H9 (cell line): ENCODE measurements around the gene URB1. TPM values are rescaled to one million over a fixed set of nuclear protein-coding genes. Genes with fewer than 3 reads are reported as not detected.

Source experiments
- DNase-seq: peaks from one replicate; pipeline ENCODE4 v3.0.0-alpha.2; 2017
- H2AFZ ChIP-seq: one replicate; pipeline ENCODE4 v1.6.1; 2013; ENCODE audit warnings: mild to moderate bottlenecking, low read length, control low read depth, moderate library complexity
- H2AK5ac ChIP-seq: 2 replicates; pipeline ENCODE4 v1.6.1; 2013; ENCODE audit warnings: low read length, control low read depth, mixed read lengths; ENCODE audit not compliant: insufficient read length
- H2BK120ac ChIP-seq: one replicate; pipeline ENCODE4 v1.6.1; 2013; ENCODE audit warnings: low read depth, mild to moderate bottlenecking, low read length, control low read depth, inconsistent platforms; ENCODE audit not compliant: poor library complexity, severe bottlenecking
- H2BK12ac ChIP-seq: 2 replicates; pipeline ENCODE4 v1.6.1; 2013; ENCODE audit warnings: low read length, control low read depth, mixed read lengths, low read depth; ENCODE audit not compliant: insufficient read length
- H2BK15ac ChIP-seq: 2 replicates; pipeline ENCODE4 v1.6.1; 2013; ENCODE audit warnings: low read depth, low read length, control low read depth
- H2BK20ac ChIP-seq: one replicate; pipeline ENCODE4 v1.6.1; 2013; ENCODE audit warnings: low read depth, mild to moderate bottlenecking, low read length, control low read depth, inconsistent platforms; ENCODE audit not compliant: poor library complexity, severe bottlenecking
- H2BK5ac ChIP-seq: 2 replicates; pipeline ENCODE4 v1.6.1; 2013; ENCODE audit warnings: low read length, control low read depth, mixed read lengths; ENCODE audit not compliant: insufficient read length
- H3K14ac ChIP-seq: 2 replicates; pipeline ENCODE4 v1.6.1; 2013; ENCODE audit warnings: low read length, control low read depth; ENCODE audit not compliant: insufficient read depth
- H3K18ac ChIP-seq: 2 replicates; pipeline ENCODE4 v1.6.1; 2013; ENCODE audit warnings: low read depth, mild to moderate bottlenecking, mixed read lengths, low read length, control low read depth; ENCODE audit not compliant: insufficient read length
- H3K23ac ChIP-seq: 2 replicates; pipeline ENCODE4 v1.6.1; 2013; ENCODE audit warnings: low read length, control low read depth, mixed read lengths, low read depth; ENCODE audit not compliant: insufficient read length
- H3K23me2 ChIP-seq: 2 replicates; pipeline ENCODE4 v1.6.1; 2013; ENCODE audit warnings: low read depth, mild to moderate bottlenecking, mixed read lengths, low read length, control low read depth; ENCODE audit not compliant: insufficient read length, poor library complexity, severe bottlenecking
- H3K27ac ChIP-seq: 2 replicates; pipeline ENCODE4 v1.5.1; 2013; ENCODE audit warnings: low read length, control low read depth, mixed read lengths, low read depth; ENCODE audit not compliant: insufficient read length
- H3K27me3 ChIP-seq: 2 replicates; pipeline ENCODE4 v1.6.1; 2013; ENCODE audit warnings: low read length, control low read depth, inconsistent platforms; ENCODE audit not compliant: insufficient read depth
- H3K4ac ChIP-seq: 2 replicates; pipeline ENCODE4 v1.6.1; 2013; ENCODE audit warnings: low read depth, mild to moderate bottlenecking, control low read depth, inconsistent platforms, low read length, moderate library complexity
- H3K4me1 ChIP-seq: 2 replicates; pipeline ENCODE4 v1.6.1; 2013; ENCODE audit warnings: low read length, control low read depth, inconsistent platforms; ENCODE audit not compliant: insufficient read depth
- H3K4me2 ChIP-seq: 2 replicates; pipeline ENCODE4 v1.6.1; 2013; ENCODE audit warnings: low read length, control low read depth, mixed read lengths; ENCODE audit not compliant: insufficient read length, insufficient read depth
- H3K56ac ChIP-seq: 2 replicates; pipeline ENCODE4 v1.6.1; 2013; ENCODE audit warnings: low read depth, mild to moderate bottlenecking, mixed read lengths, low read length, control low read depth; ENCODE audit not compliant: insufficient read length
- H3K79me1 ChIP-seq: 2 replicates; pipeline ENCODE4 v1.6.1; 2013; ENCODE audit warnings: low read depth, mild to moderate bottlenecking, moderate library complexity, low read length, control low read depth, inconsistent platforms; ENCODE audit not compliant: insufficient read depth, poor library complexity, severe bottlenecking
- H3K79me2 ChIP-seq: 2 replicates; pipeline ENCODE4 v1.6.1; 2013; ENCODE audit warnings: low read length, control low read depth, inconsistent platforms; ENCODE audit not compliant: insufficient read depth
- H3K9ac ChIP-seq: 2 replicates; pipeline ENCODE4 v1.6.1; 2013; ENCODE audit warnings: low read length, control low read depth, mixed read lengths; ENCODE audit not compliant: insufficient read length; ENCODE audit errors: extremely low read depth
- H3K9me3 ChIP-seq: one replicate; pipeline ENCODE4 v1.6.1; 2013; ENCODE audit warnings: low read depth, low read length, inconsistent platforms; ENCODE audit not compliant: control insufficient read depth
- H3T11ph ChIP-seq: one replicate; pipeline ENCODE4 v1.6.1; 2013; ENCODE audit warnings: mild to moderate bottlenecking, low read length, control low read depth, inconsistent platforms
- H4K20me1 ChIP-seq: one replicate; pipeline ENCODE4 v1.6.1; 2013; ENCODE audit not compliant: control insufficient read depth, insufficient read length, insufficient read depth
- H4K5ac ChIP-seq: 2 replicates; pipeline ENCODE4 v1.6.1; 2013; ENCODE audit warnings: low read depth, mild to moderate bottlenecking, mixed read lengths, low read length, control low read depth; ENCODE audit not compliant: insufficient read length
- H4K8ac ChIP-seq: replicated peaks from 2 replicates; pipeline ENCODE4 v1.6.1; 2013; ENCODE audit warnings: low read length, control low read depth, mixed read lengths, low read depth; ENCODE audit not compliant: insufficient read length
- H4K91ac ChIP-seq: 2 replicates; pipeline ENCODE4 v1.6.1; 2013; ENCODE audit warnings: low read depth, mild to moderate bottlenecking, moderate library complexity, mixed read lengths, low read length, control low read depth; ENCODE audit not compliant: insufficient read length
- H3K27ac Mint-ChIP-seq, 3 experiments: 2 replicates in 2 of 3; 3 replicates in 1 of 3; pipeline ENCODE4 v1.8.0; 2020 to 2021; ENCODE audit warnings: mixed read lengths in 3 of 3, mild to moderate bottlenecking in 1 of 3, moderate library complexity in 1 of 3
- H3K27me3 Mint-ChIP-seq: 2 replicates; pipeline ENCODE4 v1.8.0; 2021; ENCODE audit warnings: low read depth, mild to moderate bottlenecking, moderate library complexity, mixed read lengths
- H3K36me3 Mint-ChIP-seq, 3 experiments: 2 replicates in 2 of 3; 3 replicates in 1 of 3; pipeline ENCODE4 v1.8.0; 2020 to 2021; ENCODE audit warnings: low read depth in 3 of 3, mixed read lengths in 3 of 3; ENCODE audit not compliant: insufficient read depth in 1 of 3
- H3K4me1 Mint-ChIP-seq, 2 experiments: 2 replicates each; pipeline ENCODE4 v1.8.0; 2020; ENCODE audit warnings: mixed read lengths in 2 of 2
- H3K4me3 Mint-ChIP-seq, 2 experiments: 2 replicates in 1 of 2; 3 replicates in 1 of 2; pipeline ENCODE4 v1.8.0; 2020 to 2021; ENCODE audit warnings: mild to moderate bottlenecking in 2 of 2, mixed read lengths in 2 of 2, moderate library complexity in 1 of 2
- H3K9me3 Mint-ChIP-seq, 2 experiments: 2 replicates in 1 of 2; 3 replicates in 1 of 2; pipeline ENCODE4 v1.8.0; 2020; ENCODE audit warnings: mild to moderate bottlenecking in 2 of 2, mixed read lengths in 2 of 2, moderate library complexity in 1 of 2
- CTCF ChIP-seq: fragments of 200-600 bp; sonication (generic); conservative IDR thresholded peaks from 3 replicates; pipeline ENCODE4 v1.8.0; 2021; ENCODE audit warnings: antibody characterized with exemption, mild to moderate bottlenecking
- WGBS: extraction: QIAGEN DNeasy Blood & Tissue Kit; methylation state at CpG from one replicate; pipeline ENCODE4 v1.1.7; 2013; ENCODE audit warnings: missing lambda C conversion rate, low lambda C conversion rate, mixed read lengths; ENCODE audit not compliant: insufficient read length; ENCODE audit errors: extremely low coverage; 5-methylcytosine and 5-hydroxymethylcytosine counted together
- total RNA-seq: library from RNA; stranded (reverse); gene quantifications from 2 replicates; pipeline ENCODE4 v1.2.1, GENCODE V29; 2021

The URB1 gene
- total RNA-seq, 1 experiment from 2014 or later, result 23.5 TPM

GRCh38 chr21:32276671-32277070 lies 116.1 kb downstream of the URB1 start:
- H3K9me3 ChIP-seq, result no peaks in the 10 kb centered on the region
- H4K5ac ChIP-seq, result no peak overlapping the region
- H4K20me1 ChIP-seq, result no peaks in the 10 kb centered on the region
- Mint-ChIP-seq H3K27me3 (no peaks in the 10 kb centered on the region; the same call in 1 of the 2 replicates), H3K27ac (no peak overlapping the region), H3K4me1 (peaks cover 12 to 16% of the 10 kb centered on the region in 2 experiments; a peak in 3 of 4 replicates), H3K36me3 (peaks cover 5 to 31% (median 31%) of the 10 kb centered on the region in 3 experiments; a peak in 6 of 7 replicates), H3K9me3 (no peaks in the 10 kb centered on the region), H3K4me3 (no peak overlapping the region; a peak in 2 of 5 replicates)
- no CpG with 5 or more reads among the region's 4 CpGs for WGBS
- H3K4ac ChIP-seq, result no peak overlapping the region
- H2BK20ac ChIP-seq, result no peak overlapping the region
- H4K8ac ChIP-seq, result no peak overlapping the region
- no peak overlapping the region for H4K91ac ChIP-seq
- H2BK5ac ChIP-seq, result no peak overlapping the region
- no peak for TF ChIP-seq CTCF
- H3K14ac ChIP-seq, result no peak overlapping the region
- no peak overlapping the region for H3K4me2 ChIP-seq
- no peak for DNase-seq
- H3K27ac ChIP-seq, result no peak overlapping the region
- no peaks in the 10 kb centered on the region for H3K79me1 ChIP-seq
- H3K18ac ChIP-seq, result no peak overlapping the region
- H2AFZ ChIP-seq, result no peak overlapping the region
- H3K9ac ChIP-seq, result no peak overlapping the region
- H3K79me2 ChIP-seq, result peaks cover 2% of the 10 kb centered on the region; the same call in 1 of the 2 replicates
- no peak overlapping the region for H2AK5ac ChIP-seq
- peaks cover 10% of the 10 kb centered on the region for H3K23me2 ChIP-seq
- H2BK15ac ChIP-seq, result no peak overlapping the region
- no peak overlapping the region for H3T11ph ChIP-seq
- H3K27me3 ChIP-seq, result no peaks in the 10 kb centered on the region
- H3K56ac ChIP-seq, result no peak overlapping the region
- no peak overlapping the region for H3K23ac ChIP-seq
- H2BK120ac ChIP-seq, result no peak overlapping the region
- H2BK12ac ChIP-seq, result no peak overlapping the region
- no peaks in the 10 kb centered on the region for H3K4me1 ChIP-seq
